Skin of body (tissue), 2 donors: ENCODE data around the gene CCDC85C. TPM values are rescaled to one million over a fixed set of nuclear protein-coding genes. Genes with fewer than 3 reads are reported as not detected.

Experiments used
- DNase-seq: peaks from one replicate; lab custom pipeline; 2025; lab: John Stamatoyannopoulos, UW
- total RNA-seq: library from RNA; depleted of rRNA; stranded (reverse); fragments of >200 nt; gene quantifications from one replicate; pipeline ENCODE4 v1.2.3, GENCODE V29; 2014

CCDC85C gene
- total RNA-seq, 1 donor from 2014 or later = 7.0 TPM

DNA sequence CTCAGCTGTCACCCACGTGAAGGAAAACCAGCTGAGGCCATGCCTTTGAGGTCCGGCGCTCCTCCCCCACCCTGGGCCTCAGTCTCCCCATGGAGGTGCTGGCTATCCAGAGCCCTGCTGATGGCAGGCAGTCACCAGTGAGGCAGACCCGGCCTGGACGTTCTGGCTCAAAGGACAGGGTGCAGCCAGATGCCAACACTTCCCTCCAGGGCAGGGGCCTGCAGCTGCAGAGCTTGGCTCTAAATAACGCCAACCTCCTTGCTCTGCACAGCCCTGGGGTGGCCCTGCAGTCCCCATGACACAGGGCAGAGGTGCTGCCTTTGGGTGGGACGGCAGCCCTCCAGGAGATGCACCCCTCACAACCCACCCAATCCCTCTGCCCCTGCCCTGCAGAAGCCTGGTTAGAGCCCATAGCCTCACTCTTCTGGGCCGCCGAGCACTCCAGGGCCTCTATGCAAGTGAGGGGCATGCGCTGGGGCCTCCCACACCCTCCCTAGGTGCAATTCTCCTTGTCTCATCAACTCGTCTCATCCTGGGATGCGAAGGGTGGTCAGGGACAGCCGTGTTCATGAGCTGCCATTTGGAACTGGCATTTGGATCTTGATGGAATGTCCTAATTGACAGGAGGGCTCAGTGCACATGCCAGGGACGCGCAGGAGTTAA is 30.4 kb downstream of the CCDC85C start:
- DNase-seq = no peak

DNA sequence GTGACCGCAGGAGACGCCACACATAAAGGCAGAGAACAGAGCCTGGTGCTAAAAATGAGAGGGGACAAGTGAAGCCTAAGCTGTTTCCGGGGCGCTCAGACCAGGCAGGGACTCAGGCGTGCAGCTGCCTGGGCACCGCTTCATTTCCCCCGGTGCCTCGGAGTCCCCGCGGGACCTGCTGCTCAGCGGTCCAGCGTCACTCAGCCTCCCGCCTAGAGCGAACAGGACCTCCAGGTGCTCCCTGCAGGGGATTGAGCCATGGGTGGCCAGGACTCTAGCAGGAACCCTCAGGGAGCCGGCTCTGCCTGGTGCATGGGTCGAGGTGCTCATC is 31.0 kb downstream of the CCDC85C start:
- no peak for DNase-seq

DNA sequence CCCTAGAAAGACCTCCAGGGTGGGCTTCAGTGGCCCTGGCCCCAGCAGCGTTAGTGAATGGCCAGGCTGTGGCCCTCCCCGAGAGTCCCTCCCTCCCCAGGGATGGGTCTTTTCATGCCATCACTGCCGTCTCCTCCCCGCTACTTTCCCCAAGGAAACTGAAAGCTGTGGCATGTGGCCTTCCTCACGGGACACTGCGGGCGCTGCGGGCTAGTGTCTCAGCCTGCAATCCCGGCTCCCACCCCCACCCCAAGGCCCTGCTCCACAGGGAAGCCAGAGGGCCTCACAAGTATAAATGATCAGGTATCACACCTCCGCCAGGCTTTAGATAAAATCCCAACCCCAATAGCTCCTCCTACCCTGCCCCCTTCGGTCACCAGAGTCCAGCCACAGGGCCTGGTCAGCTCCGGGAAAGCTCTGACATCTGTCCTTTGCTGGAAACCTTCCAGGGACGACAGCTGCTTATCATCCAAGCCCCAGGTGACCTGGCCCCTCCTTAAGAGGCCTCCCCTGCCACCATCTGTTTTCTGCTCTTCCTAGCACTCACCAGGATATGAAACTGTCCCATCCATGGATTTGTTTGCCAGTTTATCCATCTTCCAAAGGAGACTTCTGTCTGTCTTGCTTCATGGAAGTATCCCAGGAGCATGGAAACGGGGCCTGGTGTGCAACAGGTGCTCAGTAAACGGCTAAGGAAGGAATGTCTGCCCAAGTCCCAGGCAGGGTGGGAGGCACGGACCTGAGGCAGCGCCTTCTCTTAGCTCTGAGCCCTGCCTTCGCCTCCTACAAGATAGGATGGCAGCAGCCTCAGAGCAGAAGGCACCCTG is 31.6 kb downstream of the CCDC85C start:
- no peak for DNase-seq

DNA sequence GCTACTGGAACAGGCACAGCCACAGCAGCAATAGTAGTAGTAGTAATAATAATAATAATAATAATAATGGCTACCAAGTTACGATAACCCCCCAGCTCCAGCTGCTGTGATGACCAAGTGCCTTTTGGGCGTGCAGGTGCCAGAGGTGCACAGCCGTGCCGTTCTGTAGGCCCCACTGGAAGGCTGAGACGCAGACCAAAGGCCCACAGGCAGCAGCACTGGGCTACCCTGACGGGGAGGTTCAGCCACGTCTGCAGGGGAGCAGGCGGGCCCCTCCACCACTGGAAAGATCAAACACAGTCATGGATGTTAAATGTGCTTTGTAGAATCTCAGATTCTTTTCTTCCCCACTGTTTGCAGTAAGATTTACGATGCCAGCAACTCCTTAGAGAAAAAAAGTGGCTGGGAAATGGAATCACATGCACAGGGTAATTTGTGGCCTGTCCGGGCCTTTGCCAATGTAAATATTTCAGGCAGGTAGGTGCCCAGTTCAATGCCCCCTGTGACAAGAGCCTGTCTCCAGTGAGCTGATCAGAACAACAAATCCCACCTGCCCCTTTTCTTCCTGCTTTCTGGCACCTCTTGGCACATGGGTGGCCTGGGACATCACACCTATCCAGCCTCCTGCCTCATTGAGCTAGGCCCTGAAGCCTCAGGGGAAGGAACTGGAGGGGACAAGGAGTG is 32.6 kb downstream of the CCDC85C start:
- no peak for DNase-seq

DNA sequence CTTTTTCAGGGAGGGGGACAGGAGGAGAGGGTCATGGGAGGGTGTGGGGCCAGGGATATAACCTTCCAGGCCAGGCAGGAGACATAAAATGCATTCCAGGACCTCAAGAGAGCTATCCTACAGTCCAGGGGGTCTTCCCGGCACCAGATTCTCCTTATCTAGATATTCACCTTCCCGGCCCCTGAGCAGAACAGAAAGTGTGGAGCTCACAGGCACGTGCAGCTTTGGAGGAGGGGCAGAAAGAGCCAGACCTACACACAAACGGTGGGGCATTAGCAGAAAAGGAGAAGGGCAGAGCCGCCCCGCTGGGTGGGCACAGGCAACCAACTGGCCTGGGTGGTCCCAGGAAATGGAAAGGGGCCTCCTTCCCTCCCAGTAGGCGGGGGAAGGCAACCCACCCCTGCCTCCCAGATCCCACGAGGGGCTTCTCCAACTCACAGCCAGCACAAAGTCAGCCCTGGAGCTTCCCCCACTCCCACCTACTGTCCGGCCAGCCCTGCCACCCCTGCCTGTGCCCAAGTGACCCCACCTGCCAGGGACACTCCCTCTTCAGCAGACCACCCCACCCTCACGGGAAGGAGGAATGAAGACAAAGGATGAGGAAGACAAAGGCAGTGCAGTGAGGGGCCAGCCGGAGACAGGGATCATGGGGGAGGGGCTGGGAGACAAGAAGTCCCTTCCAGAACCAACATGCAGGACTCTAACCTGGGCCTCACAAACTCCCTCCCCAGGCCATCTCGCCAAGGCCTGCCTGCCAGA is 33.3 kb downstream of the CCDC85C start:
- no peak for DNase-seq

DNA sequence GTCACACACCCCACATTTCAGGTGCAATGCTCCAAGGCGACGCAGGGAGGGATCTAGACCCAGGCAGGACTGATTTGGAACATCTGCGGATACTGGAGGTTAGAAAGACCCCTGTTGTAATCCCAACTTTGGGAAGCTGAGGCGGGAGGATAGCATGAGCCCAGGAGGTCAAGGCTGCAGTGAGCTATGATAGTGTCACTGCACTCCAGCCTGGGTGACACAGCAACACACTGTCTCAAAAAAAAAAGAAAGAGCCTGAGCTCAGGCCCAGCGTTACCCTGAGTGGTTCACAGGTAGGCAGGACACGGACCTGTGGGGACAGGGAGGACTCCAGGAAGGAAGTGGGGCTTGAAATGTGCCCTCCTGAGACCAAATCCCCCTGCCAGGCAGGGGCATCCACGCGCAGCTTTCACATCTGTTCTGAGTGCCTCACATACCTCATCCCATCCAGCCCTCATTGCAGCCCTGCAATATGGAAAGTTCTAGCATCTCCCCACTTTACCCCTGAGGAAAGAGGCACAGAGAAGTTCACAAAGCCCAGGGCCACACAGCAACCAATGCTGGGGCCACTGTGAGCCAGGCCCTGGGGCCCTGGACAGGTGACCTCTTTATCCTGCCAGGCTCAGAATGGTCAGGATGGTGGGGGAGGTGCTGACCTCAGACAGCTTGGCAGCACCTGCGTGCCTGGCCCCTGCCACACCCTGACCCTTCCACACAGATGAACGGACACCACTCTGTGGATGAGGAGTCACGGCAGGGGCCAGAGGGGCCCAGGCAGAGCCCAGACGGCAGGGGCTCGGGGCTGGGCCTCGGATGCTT is 34.1 kb downstream of the CCDC85C start:
- DNase-seq = no peak

DNA sequence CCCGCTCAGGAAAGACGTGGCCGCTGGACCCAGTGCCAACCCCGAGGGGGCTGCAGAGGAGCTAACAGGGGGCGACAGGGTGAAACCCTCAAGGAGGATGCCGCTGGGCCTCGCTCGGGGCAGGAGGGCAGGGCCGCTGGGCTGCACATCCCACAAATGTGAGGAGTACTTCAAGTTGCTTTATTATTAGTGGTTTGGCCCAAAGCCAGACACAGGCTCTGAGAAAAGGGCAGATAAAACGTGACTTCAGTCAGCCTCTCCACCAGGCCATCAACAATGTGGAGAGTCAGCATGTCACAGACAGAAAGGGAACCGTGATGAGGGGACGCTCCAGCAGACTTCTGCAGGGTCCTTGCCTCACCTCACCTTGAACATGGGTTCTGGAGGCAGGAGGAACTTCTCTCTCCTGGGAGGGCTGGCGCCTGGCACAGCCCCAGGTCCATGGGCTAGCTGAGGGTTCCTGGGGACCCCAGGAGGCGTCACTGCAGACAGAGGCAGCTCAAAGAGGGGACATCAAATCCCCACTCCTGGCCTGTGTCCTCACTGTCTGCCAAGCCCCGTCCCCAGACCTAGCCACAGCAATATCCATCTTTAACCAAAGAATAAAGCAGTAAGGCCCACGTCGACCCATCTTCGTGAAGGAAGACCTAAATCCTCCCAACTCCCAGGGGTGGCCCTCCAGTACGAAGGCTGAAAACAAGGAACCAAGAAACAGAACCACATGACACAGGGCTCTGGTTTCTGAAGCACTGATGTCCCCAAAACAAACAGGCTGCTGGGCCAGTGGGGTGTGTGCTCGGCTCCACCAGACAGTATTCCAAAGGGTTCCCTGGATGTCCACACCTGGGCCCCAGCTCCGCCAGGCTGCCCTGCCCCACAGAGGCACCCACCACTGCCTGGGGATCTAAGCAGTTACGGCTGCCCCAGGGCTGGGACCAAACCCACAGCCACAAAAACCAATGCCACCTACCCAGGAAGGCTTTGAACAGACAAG is 35.1 kb downstream of the CCDC85C start:
- no peak for DNase-seq

DNA sequence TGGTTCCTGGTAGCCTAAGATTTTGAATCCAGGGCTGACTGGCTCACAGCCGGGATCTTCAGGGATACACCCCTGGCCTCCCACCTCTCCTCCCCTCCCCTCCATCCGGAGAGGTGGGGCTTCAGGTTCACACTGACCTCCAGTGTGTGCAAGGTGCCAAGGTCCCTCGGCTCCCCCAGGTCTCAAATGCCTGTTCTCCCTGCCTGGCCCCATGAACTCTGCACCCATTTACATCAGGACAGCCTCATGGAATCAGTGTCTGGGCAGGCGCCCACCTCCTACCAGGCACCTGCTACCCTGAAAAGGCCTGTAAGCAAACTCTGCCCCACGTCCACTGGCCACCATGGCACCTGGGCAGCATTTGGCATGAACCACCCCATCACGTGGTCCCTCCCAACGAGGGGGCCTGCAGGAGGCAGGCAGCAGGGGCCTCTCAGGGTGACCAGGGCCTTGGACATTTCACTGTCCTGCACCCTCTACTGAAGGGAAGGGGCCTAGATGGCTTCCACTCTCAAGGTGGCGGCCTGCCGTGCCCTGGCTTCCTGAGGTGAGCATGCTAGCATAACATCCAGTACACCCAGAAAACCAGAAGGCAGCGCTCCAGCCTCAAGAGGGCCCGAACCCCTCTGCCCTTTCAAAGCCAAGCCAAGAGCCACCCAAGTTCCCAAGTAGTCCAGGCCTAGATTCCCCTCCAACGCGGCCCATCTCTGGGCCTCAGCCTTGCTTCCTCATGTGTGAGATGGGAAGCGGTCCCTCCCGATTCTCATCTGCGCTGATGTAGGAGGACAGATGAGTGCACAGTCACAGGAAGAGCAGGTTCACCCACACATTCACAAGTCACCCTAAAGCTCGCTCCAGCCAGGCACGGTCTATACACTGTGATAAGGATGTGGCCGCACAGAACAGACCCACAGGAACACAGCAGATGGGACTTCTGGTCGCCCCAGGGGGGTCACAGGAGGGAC is 37.3 kb downstream of the CCDC85C start:
- no peak for DNase-seq

DNA sequence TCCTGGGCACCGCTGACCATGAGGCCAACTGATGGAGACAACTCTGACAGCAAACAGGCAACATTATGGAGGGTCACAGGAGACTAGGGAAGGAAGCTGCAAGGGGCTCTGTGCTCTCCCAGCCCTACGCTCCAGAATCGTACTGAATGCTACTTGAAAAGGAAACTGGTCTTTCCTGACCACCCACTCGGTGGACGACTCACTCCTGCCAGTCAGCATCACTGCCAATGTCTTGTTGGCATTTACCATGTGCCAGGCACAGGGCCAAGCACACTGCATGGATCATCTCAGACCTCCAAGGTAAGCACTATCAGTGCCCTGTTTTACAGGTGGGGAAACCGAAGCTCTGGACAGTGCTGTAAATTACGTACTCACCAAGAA is 38.0 kb downstream of the CCDC85C start:
- no peak for DNase-seq

DNA sequence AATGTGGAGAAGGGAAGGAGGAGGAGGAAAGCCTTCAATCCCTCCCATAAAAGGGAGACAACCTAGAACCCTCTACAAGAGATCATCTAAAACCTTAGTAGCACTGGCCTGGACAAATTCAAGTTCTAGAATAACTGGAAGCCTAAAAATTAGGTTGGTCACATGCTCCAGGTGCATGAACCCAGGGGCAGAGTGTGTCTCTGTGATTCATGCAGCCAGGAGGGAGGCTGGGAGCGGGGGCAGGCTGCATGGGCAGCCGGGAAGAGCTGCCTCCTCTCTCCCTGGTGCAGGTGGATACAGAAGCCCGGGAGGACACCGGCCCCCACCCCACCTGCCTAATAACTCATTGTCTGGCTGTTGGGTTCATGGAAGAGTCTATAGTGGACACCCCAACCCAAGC is 38.6 kb downstream of the CCDC85C start:
- no peak for DNase-seq

DNA sequence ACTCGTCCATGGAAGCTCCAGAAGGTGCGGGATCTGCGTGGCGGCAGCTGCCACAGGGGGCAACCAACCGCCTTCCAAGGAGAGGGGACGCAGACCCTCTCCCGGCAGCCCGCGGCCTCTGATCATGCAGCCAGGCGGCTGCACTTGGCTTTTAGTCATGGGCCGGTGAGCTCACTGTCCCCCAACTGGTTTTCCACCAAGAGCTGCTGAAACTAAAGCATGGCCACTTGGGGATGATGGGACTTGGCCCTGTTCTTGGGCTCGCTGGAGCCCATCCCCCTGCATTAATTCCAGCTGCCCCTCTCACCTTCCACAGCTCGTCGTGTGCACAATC is 39.1 kb downstream of the CCDC85C start:
- DNase-seq = no peak

DNA sequence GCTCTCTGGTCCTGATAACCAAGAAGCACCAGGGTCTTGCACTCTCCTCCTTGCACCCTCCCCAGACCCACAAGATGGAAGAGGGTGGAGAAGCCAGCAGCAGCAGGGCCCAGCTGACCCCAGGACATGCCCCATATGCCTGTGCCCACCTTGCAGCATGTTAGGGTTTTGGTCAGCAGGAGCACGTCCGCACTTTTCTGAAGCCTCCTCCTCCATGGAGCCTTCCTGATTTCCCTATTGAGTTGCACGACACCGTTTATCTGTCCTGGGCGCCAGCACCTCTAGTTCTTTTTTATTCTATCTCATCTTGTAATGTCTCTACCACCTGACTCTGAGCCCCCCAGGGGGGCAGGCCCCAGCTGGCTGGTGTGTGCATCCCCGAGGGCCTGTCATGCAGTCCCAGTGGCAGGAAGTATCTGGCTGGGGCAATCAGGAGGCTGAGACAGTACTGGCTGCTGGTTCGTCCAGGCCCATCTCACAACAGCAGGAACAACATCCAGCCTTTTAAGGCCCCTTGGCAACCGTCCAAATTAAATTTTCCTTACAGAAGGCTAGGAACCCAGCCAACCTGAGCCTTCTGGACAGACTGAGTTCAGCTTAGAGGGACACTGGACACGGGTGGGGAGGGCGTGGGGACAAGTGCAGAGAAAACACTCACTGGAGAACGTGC is 39.6 kb downstream of the CCDC85C start:
- DNase-seq = peak; percentile 47

DNA sequence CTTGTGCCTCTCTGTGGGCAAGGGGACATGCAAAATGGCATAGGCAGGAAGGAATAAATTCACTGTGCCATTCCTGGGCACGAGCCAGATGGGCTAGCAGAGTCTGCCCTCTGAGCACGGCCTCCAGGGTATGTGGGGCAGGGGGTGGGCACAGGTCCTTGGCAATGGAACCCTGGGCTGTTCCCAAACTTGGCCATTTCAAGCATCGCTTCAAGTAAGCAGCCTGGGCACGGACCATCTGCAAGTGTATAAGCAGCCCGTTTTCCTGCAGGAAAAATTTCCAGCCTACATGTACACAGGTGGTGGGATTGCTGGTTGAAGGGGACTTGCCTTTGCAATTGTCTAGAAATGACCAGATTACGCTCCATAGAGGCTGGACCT is 40.3 kb downstream of the CCDC85C start:
- DNase-seq = no peak

DNA sequence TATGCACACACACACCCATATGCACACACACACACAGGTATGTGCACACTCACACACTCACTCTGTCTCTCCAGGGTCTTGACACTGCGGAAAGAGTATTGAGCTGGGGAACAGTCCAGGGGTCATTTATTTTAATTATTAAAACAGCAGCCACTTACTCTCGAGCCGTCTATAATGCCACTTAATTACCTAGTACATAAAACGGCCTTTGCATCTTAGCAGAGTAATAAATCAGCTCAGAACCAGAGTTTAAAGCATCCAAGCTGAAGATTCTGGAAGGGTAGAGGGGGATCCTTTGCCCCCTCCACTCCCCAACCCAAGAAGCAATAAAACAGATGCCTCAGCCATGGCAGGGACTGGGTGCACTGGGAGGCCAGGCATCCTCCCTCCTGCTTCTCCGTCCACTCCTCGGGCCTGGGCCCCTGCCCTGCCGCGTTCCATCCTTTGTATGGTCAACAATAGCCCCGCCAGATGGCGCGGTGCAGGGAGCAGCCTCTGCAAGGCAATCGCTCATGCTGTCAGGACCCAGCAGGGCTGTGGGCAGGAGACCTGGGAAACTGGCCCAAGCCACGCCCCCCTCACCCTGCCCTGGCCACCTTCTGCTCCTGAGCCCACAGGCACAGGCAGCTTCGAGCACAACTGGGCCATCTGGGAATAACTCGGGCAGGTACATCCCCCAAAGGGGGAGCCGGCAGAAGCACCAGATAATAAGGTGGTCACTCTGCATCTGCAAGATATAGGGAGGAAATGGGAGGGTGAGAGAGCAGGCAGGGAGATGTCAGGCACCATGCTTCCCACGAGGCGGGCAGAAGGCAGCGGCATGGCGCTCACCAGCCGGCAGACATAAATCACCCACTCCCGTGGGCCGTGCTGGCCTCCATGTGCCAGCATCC is 40.9 kb downstream of the CCDC85C start:
- no peak for DNase-seq

DNA sequence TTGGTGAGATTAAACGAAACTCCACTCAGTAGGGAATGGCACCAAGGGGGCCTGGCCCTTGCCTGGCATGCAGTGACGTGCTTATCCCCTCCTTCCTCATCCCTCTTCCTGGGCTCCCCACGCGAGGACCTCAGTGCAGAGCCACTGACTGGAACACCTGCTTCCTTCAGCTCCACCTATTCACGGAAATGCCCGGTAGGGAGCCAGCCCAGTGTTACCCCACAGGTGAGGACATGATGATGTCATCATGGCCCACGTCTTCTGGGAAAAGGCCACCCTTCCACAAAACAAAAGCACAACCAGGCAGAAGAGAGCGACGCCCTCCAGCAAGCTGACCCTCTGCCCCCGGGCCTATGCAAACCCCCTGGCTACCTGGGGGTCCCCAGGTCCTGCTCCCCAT is 42.1 kb downstream of the CCDC85C start:
- no peak for DNase-seq

DNA sequence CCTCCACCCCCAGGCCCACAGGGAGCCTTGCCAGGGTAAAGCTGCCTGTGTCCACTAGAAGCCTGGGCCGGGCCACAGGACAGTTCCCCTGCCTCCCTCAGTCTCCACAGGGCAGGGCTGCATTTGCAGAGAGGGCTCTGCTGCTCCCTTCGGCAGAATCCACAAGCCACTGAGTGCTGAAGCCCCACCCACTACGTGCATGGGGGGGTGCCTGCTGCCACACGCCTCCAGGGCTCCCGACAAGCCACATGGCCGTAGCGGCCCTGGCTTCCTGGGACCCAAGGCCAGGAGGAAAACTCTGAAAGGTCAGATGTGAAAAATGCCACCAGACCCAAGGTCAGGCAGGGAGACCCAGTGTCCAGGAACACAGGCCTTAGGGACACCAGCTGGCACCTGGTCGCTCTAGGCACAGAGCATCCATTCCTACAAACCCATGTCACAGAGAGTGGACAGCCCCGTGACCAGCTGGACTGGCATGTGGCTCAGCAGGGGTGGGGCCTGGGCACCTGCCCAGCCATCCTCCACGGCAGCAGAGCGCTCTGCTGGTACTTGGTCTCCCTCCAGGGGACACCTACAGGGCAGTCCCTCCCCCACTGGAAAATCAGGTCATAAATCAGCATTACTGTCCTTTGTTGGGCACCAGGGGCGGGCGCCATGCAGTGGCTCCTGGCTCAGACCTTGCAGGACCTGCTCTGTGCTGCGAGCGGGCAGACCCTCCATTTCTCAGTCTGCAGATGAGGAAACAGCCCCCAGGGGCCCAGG is 42.9 kb downstream of the CCDC85C start:
- no peak for DNase-seq
